Mesodermal cell (in vitro differentiated cells): ENCODE results near the gene PCDH9.

Source experiments
- H3K27ac ChIP-seq: 2 replicates; pipeline ENCODE4 v1.7.0; 2013; ENCODE audit warnings: mild to moderate bottlenecking, low read depth, low read length, moderate library complexity; ENCODE audit not compliant: severe bottlenecking
- H3K36me3 ChIP-seq: 2 replicates; pipeline ENCODE4 v1.7.1; 2013; ENCODE audit warnings: mild to moderate bottlenecking, low read length, moderate library complexity; ENCODE audit not compliant: control insufficient read depth, insufficient read depth
- H3K4me1 ChIP-seq: one replicate; pipeline ENCODE4 v1.7.1; 2013; ENCODE audit warnings: mild to moderate bottlenecking, low read length; ENCODE audit not compliant: insufficient read depth, control insufficient read depth, poor library complexity, severe bottlenecking
- H3K4me3 ChIP-seq: 2 replicates; pipeline ENCODE4 v1.7.0; 2013; ENCODE audit warnings: low read length, control low read depth, mild to moderate bottlenecking; ENCODE audit not compliant: insufficient read depth, poor library complexity, severe bottlenecking; ENCODE audit errors: extremely low read depth
- H3K9me3 ChIP-seq: 2 replicates; pipeline ENCODE4 v1.7.1; 2013; ENCODE audit warnings: mild to moderate bottlenecking, low read length, moderate library complexity; ENCODE audit not compliant: control insufficient read depth
- WGBS, 2 experiments: methylation state at CpG; one replicate each; pipeline ENCODE4 v1.1.5; 2013; ENCODE audit warnings: missing lambda C conversion rate in 2 of 2; ENCODE audit not compliant: insufficient coverage in 2 of 2; 5-methylcytosine and 5-hydroxymethylcytosine counted together

The PCDH9 gene

GRCh38 chr13:66341635-66342377 is 888.3 kb downstream of the PCDH9 start:
- H3K27ac ChIP-seq = no peak overlapping the region
- no peaks in the 10 kb centered on the region for H3K9me3 ChIP-seq
- H3K4me3 ChIP-seq = no peak overlapping the region
- no peaks in the 10 kb centered on the region for H3K4me1 ChIP-seq
- H3K36me3 ChIP-seq = no peaks in the 10 kb centered on the region
- 89 to 96% methylated on average over 4 of the region's 6 CpGs for WGBS, 2 experiments

- Histone ChIP-seq H3K9me3 (no peaks in the 10 kb centered on the region), H3K4me3 (no peak overlapping the region), H3K36me3 (no peaks in the 10 kb centered on the region), H3K4me1 (no peaks in the 10 kb centered on the region), H3K27ac (no peak overlapping the region)
These were observed 890.9 kb downstream of the PCDH9 start for GRCh38 chr13:66339214-66339613.

DNA sequence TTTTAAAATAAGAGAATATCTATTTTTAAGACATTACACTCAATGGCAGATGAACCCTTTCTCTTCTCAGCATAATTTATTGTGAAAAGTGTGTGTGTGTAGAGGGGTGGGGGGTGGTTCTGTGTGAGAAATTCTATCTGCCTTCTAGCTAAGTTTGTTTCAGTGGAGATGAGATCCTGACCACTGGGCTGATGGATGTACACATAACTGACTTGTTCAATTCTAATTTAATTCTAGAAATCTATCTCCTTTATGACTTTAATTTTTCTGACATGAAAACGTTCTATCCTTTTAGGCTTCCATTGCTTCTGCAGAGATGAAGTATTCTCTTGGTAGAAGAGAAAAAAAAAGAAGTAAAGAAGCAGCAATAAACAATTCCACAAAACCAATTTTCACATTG is 891.6 kb downstream of the PCDH9 start:
- whole genome bisulfite sequencing, 2 experiments = no CpG with 5 or more reads among the region's 1 CpG
- Histone ChIP-seq H3K4me1 (no peaks in the 10 kb centered on the region), H3K4me3 (no peak overlapping the region), H3K9me3 (no peaks in the 10 kb centered on the region), H3K27ac (no peak overlapping the region), H3K36me3 (no peaks in the 10 kb centered on the region)

GRCh38 chr13:66335626-66336025 is 894.5 kb downstream of the PCDH9 start:
- 94 to 100% methylated on average over 1 to 3 of the region's 4 CpGs for WGBS, 2 experiments
- H3K36me3 ChIP-seq = no peaks in the 10 kb centered on the region
- no peaks in the 10 kb centered on the region for H3K4me1 ChIP-seq
- no peak overlapping the region for H3K4me3 ChIP-seq
- H3K27ac ChIP-seq = no peak overlapping the region
- no peaks in the 10 kb centered on the region for H3K9me3 ChIP-seq

GRCh38 chr13:66329988-66330451 is 900.1 kb downstream of the PCDH9 start:
- WGBS, 2 experiments = 89% methylated on average over 1 of the region's 1 CpG; no CpG with 5 or more reads in 1 of the 2 experiments
- no peaks in the 10 kb centered on the region for H3K4me1 ChIP-seq
- no peaks in the 10 kb centered on the region for H3K36me3 ChIP-seq
- no peak overlapping the region for H3K4me3 ChIP-seq
- H3K9me3 ChIP-seq = no peaks in the 10 kb centered on the region
- no peak overlapping the region for H3K27ac ChIP-seq

GRCh38 chr13:66328476-66328875 is 901.7 kb downstream of the PCDH9 start:
- Histone ChIP-seq H3K4me3 (no peak overlapping the region), H3K27ac (no peak overlapping the region), H3K4me1 (no peaks in the 10 kb centered on the region), H3K9me3 (no peaks in the 10 kb centered on the region), H3K36me3 (no peaks in the 10 kb centered on the region)
- WGBS, 2 experiments = 69% methylated on average over 5 of the region's 5 CpGs; no CpG with 5 or more reads in 1 of the 2 experiments

- no peaks in the 10 kb centered on the region for H3K36me3 ChIP-seq
These were observed 906.3 kb downstream of the PCDH9 start for GRCh38 chr13:66323745-66324347.

GRCh38 chr13:66322936-66323335 is 907.2 kb downstream of the PCDH9 start:
- Histone ChIP-seq H3K4me1 (no peaks in the 10 kb centered on the region), H3K4me3 (no peak overlapping the region), H3K27ac (no peak overlapping the region), H3K36me3 (no peaks in the 10 kb centered on the region), H3K9me3 (no peaks in the 10 kb centered on the region)
- no CpG with 5 or more reads among the region's 2 CpGs for WGBS, 2 experiments

More at GRCh38 chr13:66323745-66324347, 906.3 kb downstream of the PCDH9 start:
- Histone ChIP-seq H3K4me3 (no peak overlapping the region), H3K27ac (no peak overlapping the region), H3K9me3 (no peaks in the 10 kb centered on the region), H3K4me1 (no peaks in the 10 kb centered on the region)
- WGBS, 2 experiments = 93 to 100% methylated on average over 2 of the region's 3 CpGs

DNA sequence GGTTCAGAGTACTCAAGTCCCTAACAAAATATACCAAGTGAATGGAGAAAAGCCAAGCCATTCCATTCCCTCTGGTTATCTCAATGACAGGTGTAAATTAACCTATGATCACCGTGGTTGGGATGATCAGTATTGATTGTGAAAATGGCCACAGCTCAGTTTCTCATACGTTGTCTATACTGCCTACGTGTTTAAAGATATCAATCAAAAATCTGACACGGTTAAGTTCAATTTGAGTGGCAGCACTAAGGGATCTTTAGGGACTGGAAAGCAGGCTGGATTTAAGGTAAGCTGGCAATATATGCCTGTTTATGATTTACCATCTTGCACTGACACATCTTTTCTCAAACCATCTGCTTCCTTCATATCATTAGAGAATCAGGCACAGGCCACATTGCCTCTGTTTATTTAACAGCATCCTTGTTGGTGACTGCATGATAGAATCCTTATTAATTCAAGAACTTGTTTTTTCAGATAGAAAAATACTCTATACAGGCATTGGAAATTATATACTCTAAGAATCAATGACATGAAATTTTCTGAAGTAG is 907.9 kb downstream of the PCDH9 start:
- 91% methylated on average over 3 of the region's 4 CpGs; no CpG with 5 or more reads in 1 of the 2 experiments for WGBS, 2 experiments
- Histone ChIP-seq H3K4me1 (no peaks in the 10 kb centered on the region), H3K4me3 (no peak overlapping the region), H3K36me3 (no peaks in the 10 kb centered on the region), H3K27ac (no peak overlapping the region), H3K9me3 (no peaks in the 10 kb centered on the region)

DNA sequence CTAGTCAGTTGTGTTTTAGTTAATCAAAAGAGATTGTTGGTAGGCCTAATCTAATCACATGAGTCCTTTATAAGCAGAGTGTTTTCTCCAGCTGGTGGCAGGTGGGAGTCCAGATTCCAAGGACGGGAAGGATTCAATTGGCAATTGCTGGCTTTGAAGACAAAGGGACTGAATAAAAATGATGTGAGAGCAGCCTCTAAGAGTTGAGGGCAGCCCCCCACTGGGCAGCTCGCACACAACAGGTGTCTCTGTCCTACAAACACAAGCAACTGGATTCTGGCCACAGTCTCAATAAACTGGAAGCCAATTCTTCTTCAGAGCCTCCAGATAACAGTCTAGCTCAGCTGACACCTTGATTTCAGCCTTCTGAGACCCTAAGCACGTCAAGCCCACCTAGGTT is 915.2 kb downstream of the PCDH9 start:
- WGBS, 2 experiments = 60 to 83% methylated on average over 1 to 2 of the region's 3 CpGs
- Histone ChIP-seq H3K27ac (no peak overlapping the region), H3K4me1 (no peaks in the 10 kb centered on the region), H3K9me3 (no peaks in the 10 kb centered on the region), H3K36me3 (no peaks in the 10 kb centered on the region), H3K4me3 (no peak overlapping the region)

GRCh38 chr13:66313413-66313812 is 916.7 kb downstream of the PCDH9 start:
- WGBS, 2 experiments = no CpG with 5 or more reads among the region's 3 CpGs
- no peaks in the 10 kb centered on the region for H3K9me3 ChIP-seq

More at GRCh38 chr13:66313413-66313812, 916.7 kb downstream of the PCDH9 start:
- Histone ChIP-seq H3K4me1 (no peaks in the 10 kb centered on the region), H3K4me3 (no peak overlapping the region), H3K27ac (no peak overlapping the region), H3K36me3 (no peaks in the 10 kb centered on the region)
